Fibroblast of pulmonary artery (primary cell): ENCODE measurements around the gene DENND4A.

Source experiments
- DNase-seq: peaks from one replicate; pipeline ENCODE4 v3.0.0-alpha.2; 2010; ENCODE audit warnings: low read depth
- H3K4me3 ChIP-seq: replicated peaks from 2 replicates; pipeline ENCODE4 v1.5.1; 2011; ENCODE audit warnings: low read depth, mild to moderate bottlenecking, control low read depth, low read length, moderate library complexity
- TF ChIP-seq, protein P1 (sequence below): IDR thresholded peaks from 2 replicates; pipeline ENCODE4 v1.5.1; 2011; ENCODE audit warnings: mild to moderate bottlenecking, control low read depth, low read length, inconsistent platforms; ENCODE audit errors: missing control alignments

The DENND4A gene

DNA sequence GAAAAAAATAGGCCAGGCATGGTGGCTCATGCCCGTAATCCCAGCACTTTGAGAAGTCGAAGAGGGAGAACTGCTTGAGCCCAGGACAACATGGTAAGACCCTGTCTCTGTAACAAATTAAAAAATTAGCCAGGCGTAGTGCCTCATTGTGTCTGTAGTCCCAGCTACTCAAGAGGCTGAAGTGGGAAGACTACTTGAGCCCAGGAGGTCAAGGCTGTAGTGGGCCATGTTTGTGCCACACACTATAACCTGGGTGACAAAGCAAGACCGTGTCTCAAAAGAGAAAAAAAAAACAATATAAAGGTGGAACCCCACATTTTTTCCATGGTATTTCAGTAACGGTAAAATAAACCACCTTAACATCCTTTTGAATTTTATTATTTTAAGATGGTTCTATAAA, 69.9 kb downstream of the DENND4A start:
- TF ChIP-seq, protein P1, sequence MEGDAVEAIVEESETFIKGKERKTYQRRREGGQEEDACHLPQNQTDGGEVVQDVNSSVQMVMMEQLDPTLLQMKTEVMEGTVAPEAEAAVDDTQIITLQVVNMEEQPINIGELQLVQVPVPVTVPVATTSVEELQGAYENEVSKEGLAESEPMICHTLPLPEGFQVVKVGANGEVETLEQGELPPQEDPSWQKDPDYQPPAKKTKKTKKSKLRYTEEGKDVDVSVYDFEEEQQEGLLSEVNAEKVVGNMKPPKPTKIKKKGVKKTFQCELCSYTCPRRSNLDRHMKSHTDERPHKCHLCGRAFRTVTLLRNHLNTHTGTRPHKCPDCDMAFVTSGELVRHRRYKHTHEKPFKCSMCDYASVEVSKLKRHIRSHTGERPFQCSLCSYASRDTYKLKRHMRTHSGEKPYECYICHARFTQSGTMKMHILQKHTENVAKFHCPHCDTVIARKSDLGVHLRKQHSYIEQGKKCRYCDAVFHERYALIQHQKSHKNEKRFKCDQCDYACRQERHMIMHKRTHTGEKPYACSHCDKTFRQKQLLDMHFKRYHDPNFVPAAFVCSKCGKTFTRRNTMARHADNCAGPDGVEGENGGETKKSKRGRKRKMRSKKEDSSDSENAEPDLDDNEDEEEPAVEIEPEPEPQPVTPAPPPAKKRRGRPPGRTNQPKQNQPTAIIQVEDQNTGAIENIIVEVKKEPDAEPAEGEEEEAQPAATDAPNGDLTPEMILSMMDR = no peak
- H3K4me3 ChIP-seq = no peak overlapping the region
- DNase-seq = no peak

DNA sequence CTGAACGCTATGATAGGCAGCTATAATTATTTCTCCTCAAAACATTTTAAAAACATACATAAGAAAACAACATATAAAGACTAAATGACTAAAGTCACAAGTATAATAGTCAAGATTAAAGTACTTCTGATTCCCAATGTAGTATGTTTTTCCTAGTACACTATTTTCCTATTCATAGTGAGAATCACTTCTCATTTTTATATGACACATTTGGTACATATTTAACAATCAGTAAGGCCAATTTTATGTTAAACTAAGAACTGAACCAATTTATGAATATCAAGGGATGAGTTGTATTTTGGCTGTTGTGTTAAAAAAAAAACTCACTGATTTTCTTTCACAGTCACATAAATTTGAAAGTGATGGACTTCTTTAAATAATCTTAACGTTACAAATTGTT, 79.7 kb downstream of the DENND4A start:
- TF ChIP-seq, protein P1 = no peak
- no peak overlapping the region for H3K4me3 ChIP-seq
- no peak for DNase-seq

DNA sequence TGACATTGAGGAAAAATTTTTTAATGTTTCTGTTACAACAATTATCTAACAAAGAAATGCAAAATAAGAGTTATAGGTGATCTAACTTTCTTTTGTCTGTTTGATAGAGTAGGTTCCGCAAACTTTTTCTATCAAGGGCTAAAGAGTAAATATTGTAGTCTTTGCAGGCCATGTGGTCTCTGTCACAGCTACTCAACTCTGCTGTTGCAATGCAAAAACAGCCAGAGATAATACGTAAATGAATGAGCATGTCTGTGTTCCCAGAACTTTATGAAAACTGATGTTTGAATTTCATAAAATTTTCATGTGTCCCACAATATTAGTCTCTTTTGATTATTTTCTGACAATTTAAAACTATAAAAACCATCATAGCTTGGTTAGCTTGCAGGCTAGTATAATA, 97.0 kb downstream of the DENND4A start:
- DNase-seq = no peak
- TF ChIP-seq, protein P1 = no peak
- no peak overlapping the region for H3K4me3 ChIP-seq

DNA sequence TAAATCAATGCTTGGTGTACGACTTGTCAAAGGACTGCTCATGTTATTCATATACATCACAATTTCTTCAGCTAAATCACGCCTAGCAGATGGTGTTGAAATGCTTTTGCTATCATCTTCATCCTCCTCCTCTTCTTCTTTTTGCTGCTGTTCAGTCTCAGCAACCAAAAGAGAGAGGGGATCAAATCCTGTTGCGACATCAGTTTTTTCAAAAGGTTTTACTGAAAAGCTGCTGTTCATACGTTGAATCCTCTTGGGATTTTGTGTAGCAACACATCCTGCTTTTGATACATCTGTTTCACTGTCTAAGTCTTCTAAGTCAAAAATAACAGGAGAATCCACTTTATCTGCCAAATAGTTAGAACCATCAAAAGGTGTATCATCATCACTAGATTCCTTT, 101.3 kb downstream of the DENND4A start:
- DNase-seq = peak; percentile 7
- H3K4me3 ChIP-seq = no peak overlapping the region
- TF ChIP-seq, protein P1 = no peak

DNA sequence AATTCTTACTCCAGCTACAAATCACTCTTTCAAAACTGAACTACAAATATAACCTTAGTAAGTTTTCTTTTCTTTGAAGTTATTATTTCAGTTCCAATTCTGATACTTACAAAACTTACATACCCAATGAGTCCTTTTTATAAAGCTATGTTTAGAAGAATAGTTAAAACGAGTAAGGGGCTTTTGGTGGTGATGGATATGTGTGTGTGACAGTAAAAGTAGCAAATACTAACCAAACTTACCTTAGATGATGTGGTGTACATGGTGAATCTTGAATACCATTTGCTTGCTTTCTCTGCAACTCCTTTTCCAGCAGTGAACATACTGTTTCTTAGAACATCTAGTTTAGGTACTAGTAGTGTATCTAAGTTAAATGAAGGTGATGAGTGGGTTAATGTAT, 101.9 kb downstream of the DENND4A start:
- H3K4me3 ChIP-seq = no peak overlapping the region
- DNase-seq = no peak
- TF ChIP-seq, protein P1 = no peak

DNA sequence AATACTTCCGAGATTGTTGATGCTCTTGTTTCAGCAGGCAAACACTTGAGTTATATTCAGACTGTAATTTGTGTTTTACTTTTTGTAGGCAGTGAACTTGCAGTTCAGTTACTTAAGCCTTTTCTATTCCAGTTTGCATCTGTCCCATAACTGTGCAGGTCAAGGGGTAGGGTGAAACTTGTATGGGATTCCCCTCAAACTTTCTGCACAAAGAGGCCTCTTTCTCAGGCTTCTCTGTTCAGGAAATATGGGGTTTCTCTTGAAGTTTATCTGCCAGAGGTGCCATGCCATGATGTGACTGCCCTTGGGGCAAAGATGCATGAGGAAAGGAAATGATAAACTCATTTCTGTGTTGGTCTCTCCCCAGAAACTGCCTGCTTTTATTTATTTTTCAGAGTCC, 103.6 kb downstream of the DENND4A start:
- DNase-seq = no peak
- no peak overlapping the region for H3K4me3 ChIP-seq

DNA sequence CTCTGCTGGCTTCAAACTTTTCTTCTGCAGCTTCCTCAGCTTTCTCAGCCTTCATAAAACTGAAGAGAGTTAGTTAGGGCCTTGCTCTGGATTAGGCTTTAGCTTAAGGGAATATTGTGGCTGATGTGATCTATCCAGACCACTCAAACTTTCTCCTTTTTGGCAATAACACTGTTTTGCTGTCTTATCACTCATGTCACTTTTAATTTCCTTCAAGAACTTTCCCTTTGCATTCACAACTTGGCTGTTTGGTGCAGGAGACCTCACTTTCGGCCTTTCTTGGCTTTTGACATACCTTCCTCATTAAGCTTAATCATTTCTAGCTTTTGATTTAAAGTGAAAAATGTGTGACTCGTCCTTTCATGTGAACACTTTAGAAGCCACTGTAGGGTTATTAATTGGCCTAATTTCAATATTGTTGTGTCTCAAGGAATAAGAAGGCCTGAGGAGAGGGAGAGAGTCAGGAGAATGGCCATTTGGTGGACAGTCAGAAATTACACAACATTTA, 109.6 kb downstream of the DENND4A start:
- DNase-seq = no peak
- H3K4me3 ChIP-seq = no peak overlapping the region
- TF ChIP-seq, protein P1 = no peak

More for the DNA sequence above, 103.6 kb downstream of the DENND4A start:
- TF ChIP-seq, protein P1 = no peak
